Ishikawa (cell line): ENCODE data around the gene WASHC4.

Source experiments
- CEBPB ChIP-seq: IDR thresholded peaks from 2 replicates; pipeline ENCODE4 v1.6.1; 2012
- CREB1 ChIP-seq: IDR thresholded peaks from 2 replicates; pipeline ENCODE4 v1.6.1; 2012; ENCODE audit warnings: low read depth
- EP300 ChIP-seq: IDR thresholded peaks from 2 replicates; pipeline ENCODE4 v1.6.1; 2012; ENCODE audit warnings: borderline replicate concordance
- FOXM1 ChIP-seq: IDR thresholded peaks from 2 replicates; pipeline ENCODE4 v1.6.1; 2012; ENCODE audit warnings: low read depth, borderline replicate concordance
- NFIC ChIP-seq: IDR thresholded peaks from 2 replicates; pipeline ENCODE4 v1.6.1; 2012
- RAD21 ChIP-seq: IDR thresholded peaks from 2 replicates; pipeline ENCODE4 v1.6.1; 2012; ENCODE audit warnings: low read depth
- REST ChIP-seq: IDR thresholded peaks from 2 replicates; pipeline ENCODE4 v1.6.1; 2012; ENCODE audit warnings: low read depth, mild to moderate bottlenecking
- YY1 ChIP-seq: IDR thresholded peaks from 2 replicates; pipeline ENCODE4 v1.6.1; 2012; ENCODE audit warnings: low read depth
- ZBTB7A ChIP-seq: IDR thresholded peaks from 2 replicates; pipeline ENCODE4 v1.6.1; 2012; ENCODE audit warnings: low read depth
- TF ChIP-seq, protein P1 (sequence below): IDR thresholded peaks from 2 replicates; pipeline ENCODE4 v1.6.1; 2012

DNA sequence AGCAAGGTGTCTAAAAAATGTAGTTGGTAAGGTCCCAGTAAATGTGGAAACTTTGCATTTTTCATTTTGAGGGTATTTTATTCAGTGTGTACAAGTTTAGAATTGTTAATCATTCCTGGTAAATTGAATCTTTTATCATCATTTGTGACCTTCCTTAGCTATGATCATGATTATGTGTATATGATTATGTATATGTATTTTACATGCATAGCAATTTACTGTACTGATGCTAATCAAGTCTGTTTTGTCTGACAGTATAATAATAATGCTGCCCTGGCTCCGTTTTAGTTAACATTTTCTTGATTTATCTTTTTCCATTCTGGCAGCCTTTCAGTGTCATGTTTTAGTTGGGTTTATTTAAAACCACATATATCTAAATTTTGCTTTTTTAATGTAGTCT, 9.4 kb downstream of the WASHC4 start:
- TF ChIP-seq CREB1 (no peak), EP300 (no peak), REST (no peak), FOXM1 (no peak), CEBPB (no peak), RAD21 (no peak), ZBTB7A (no peak), NFIC (no peak), YY1 (no peak)
- TF ChIP-seq, protein P1, sequence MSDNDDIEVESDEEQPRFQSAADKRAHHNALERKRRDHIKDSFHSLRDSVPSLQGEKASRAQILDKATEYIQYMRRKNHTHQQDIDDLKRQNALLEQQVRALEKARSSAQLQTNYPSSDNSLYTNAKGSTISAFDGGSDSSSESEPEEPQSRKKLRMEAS: no peak
